GM23338 (cell line): ENCODE results near the gene AIP. TPM values are rescaled to one million over a fixed set of nuclear protein-coding genes. Genes with fewer than 3 reads are reported as not detected.

ENCODE experiments used
- EZH2 ChIP-seq: fragments of 200-600 bp; sonication (generic); IDR thresholded peaks from one replicate; pipeline ENCODE4 v1.8.0; 2017; ENCODE audit warnings: antibody characterized with exemption, mild to moderate bottlenecking, low read depth; ENCODE audit not compliant: unreplicated experiment
- JUNB ChIP-seq: IDR thresholded peaks from one replicate; pipeline ENCODE4 v1.6.1; 2016; ENCODE audit warnings: antibody characterized with exemption; ENCODE audit not compliant: unreplicated experiment
- ZNF114 ChIP-seq: fragments of 250-450 bp; sonication (Bioruptor Pico); IDR thresholded peaks from 2 replicates; pipeline ENCODE4 v1.5.0; 2020; ENCODE audit warnings: mild to moderate bottlenecking, moderate library complexity
- polyA plus RNA-seq: library from polyadenylated mRNA; unstranded; fragments of >200 nt; fragmentation: Nextera tagmentation; extraction: Ambion mirVana; gene quantifications from 2 replicates; pipeline ENCODE4 v1.2.1, GENCODE V29; 2016
- total RNA-seq: library from RNA; depleted of rRNA; stranded (reverse); fragments of >200 nt; shearing (Covaris generic); gene quantifications from 2 replicates; pipeline ENCODE4 v1.2.3, GENCODE V29; 2014
- TF ChIP-seq, protein P1 (sequence below): fragments of 250-450 bp; sonication (Bioruptor Pico); IDR thresholded peaks from 2 replicates; pipeline ENCODE4 v1.5.0; 2020; ENCODE audit warnings: mild to moderate bottlenecking, moderate library complexity
- TF ChIP-seq, protein P2 (sequence below): IDR thresholded peaks from one replicate; pipeline ENCODE4 v1.6.1; 2018; ENCODE audit warnings: antibody characterized with exemption; ENCODE audit not compliant: unreplicated experiment

AIP gene
- total and polyA plus RNA-seq, 2 experiments from 2014 or later = 29.1 to 32.1 TPM

GRCh38 chr11:67468456-67468758, 14.4 kb upstream of the AIP start (continued):
- TF ChIP-seq, protein P1, sequence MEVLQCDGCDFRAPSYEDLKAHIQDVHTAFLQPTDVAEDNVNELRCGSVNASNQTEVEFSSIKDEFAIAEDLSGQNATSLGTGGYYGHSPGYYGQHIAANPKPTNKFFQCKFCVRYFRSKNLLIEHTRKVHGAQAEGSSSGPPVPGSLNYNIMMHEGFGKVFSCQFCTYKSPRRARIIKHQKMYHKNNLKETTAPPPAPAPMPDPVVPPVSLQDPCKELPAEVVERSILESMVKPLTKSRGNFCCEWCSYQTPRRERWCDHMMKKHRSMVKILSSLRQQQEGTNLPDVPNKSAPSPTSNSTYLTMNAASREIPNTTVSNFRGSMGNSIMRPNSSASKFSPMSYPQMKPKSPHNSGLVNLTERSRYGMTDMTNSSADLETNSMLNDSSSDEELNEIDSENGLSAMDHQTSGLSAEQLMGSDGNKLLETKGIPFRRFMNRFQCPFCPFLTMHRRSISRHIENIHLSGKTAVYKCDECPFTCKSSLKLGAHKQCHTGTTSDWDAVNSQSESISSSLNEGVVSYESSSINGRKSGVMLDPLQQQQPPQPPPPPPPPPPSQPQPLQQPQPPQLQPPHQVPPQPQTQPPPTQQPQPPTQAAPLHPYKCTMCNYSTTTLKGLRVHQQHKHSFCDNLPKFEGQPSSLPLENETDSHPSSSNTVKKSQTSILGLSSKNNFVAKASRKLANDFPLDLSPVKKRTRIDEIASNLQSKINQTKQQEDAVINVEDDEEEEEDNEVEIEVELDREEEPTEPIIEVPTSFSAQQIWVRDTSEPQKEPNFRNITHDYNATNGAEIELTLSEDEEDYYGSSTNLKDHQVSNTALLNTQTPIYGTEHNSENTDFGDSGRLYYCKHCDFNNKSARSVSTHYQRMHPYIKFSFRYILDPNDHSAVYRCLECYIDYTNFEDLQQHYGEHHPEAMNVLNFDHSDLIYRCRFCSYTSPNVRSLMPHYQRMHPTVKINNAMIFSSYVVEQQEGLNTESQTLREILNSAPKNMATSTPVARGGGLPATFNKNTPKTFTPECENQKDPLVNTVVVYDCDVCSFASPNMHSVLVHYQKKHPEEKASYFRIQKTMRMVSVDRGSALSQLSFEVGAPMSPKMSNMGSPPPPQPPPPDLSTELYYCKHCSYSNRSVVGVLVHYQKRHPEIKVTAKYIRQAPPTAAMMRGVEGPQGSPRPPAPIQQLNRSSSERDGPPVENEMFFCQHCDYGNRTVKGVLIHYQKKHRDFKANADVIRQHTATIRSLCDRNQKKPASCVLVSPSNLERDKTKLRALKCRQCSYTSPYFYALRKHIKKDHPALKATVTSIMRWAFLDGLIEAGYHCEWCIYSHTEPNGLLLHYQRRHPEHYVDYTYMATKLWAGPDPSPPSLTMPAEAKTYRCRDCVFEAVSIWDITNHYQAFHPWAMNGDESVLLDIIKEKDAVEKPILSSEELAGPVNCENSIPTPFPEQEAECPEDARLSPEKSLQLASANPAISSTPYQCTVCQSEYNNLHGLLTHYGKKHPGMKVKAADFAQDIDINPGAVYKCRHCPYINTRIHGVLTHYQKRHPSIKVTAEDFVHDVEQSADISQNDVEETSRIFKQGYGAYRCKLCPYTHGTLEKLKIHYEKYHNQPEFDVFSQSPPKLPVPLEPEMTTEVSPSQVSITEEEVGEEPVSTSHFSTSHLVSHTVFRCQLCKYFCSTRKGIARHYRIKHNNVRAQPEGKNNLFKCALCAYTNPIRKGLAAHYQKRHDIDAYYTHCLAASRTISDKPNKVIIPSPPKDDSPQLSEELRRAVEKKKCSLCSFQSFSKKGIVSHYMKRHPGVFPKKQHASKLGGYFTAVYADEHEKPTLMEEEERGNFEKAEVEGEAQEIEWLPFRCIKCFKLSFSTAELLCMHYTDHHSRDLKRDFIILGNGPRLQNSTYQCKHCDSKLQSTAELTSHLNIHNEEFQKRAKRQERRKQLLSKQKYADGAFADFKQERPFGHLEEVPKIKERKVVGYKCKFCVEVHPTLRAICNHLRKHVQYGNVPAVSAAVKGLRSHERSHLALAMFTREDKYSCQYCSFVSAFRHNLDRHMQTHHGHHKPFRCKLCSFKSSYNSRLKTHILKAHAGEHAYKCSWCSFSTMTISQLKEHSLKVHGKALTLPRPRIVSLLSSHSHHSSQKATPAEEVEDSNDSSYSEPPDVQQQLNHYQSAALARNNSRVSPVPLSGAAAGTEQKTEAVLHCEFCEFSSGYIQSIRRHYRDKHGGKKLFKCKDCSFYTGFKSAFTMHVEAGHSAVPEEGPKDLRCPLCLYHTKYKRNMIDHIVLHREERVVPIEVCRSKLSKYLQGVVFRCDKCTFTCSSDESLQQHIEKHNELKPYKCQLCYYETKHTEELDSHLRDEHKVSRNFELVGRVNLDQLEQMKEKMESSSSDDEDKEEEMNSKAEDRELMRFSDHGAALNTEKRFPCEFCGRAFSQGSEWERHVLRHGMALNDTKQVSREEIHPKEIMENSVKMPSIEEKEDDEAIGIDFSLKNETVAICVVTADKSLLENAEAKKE = no peak
- TF ChIP-seq EZH2 (no peak), JUNB (no peak), ZNF114 (no peak)
- TF ChIP-seq, protein P2, sequence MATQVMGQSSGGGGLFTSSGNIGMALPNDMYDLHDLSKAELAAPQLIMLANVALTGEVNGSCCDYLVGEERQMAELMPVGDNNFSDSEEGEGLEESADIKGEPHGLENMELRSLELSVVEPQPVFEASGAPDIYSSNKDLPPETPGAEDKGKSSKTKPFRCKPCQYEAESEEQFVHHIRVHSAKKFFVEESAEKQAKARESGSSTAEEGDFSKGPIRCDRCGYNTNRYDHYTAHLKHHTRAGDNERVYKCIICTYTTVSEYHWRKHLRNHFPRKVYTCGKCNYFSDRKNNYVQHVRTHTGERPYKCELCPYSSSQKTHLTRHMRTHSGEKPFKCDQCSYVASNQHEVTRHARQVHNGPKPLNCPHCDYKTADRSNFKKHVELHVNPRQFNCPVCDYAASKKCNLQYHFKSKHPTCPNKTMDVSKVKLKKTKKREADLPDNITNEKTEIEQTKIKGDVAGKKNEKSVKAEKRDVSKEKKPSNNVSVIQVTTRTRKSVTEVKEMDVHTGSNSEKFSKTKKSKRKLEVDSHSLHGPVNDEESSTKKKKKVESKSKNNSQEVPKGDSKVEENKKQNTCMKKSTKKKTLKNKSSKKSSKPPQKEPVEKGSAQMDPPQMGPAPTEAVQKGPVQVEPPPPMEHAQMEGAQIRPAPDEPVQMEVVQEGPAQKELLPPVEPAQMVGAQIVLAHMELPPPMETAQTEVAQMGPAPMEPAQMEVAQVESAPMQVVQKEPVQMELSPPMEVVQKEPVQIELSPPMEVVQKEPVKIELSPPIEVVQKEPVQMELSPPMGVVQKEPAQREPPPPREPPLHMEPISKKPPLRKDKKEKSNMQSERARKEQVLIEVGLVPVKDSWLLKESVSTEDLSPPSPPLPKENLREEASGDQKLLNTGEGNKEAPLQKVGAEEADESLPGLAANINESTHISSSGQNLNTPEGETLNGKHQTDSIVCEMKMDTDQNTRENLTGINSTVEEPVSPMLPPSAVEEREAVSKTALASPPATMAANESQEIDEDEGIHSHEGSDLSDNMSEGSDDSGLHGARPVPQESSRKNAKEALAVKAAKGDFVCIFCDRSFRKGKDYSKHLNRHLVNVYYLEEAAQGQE = no peak
